HL-60 (cell line): Measurements from ENCODE around the gene RNF175.

ENCODE experiments used
- POLR2AphosphoS5 ChIP-seq: IDR thresholded peaks from 2 replicates; pipeline ENCODE4 v1.6.1; 2012; ENCODE audit warnings: low read depth
- TF ChIP-seq, protein P1 (sequence below): IDR thresholded peaks from one replicate; pipeline ENCODE4 v1.5.1; 2011; ENCODE audit warnings: low read length, control low read depth, inconsistent platforms; ENCODE audit not compliant: insufficient read depth

DNA sequence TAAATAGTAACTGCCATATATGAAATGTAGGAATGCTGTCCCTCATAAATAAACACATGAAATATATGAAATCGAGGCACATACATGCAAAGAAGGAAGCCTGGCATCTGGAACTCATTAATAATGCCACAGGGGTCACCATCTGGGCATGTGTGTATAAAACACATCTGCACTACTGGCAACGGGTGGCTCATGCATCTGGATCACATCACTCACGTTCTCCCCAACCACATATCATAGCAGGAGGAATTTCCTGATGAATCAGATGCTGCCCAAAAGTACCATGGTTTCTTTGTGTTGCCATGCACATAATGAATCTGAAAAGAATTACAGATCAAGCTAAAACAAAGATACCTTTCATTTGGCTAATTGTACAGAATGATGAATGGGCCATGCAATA lies 28.6 kb downstream of the RNF175 start:
- TF ChIP-seq, protein P1, sequence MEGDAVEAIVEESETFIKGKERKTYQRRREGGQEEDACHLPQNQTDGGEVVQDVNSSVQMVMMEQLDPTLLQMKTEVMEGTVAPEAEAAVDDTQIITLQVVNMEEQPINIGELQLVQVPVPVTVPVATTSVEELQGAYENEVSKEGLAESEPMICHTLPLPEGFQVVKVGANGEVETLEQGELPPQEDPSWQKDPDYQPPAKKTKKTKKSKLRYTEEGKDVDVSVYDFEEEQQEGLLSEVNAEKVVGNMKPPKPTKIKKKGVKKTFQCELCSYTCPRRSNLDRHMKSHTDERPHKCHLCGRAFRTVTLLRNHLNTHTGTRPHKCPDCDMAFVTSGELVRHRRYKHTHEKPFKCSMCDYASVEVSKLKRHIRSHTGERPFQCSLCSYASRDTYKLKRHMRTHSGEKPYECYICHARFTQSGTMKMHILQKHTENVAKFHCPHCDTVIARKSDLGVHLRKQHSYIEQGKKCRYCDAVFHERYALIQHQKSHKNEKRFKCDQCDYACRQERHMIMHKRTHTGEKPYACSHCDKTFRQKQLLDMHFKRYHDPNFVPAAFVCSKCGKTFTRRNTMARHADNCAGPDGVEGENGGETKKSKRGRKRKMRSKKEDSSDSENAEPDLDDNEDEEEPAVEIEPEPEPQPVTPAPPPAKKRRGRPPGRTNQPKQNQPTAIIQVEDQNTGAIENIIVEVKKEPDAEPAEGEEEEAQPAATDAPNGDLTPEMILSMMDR, result no peak
- no peak for TF ChIP-seq POLR2AphosphoS5
